ENCODE data around the gene SYNGR1.

The SYNGR1 gene, protein sequence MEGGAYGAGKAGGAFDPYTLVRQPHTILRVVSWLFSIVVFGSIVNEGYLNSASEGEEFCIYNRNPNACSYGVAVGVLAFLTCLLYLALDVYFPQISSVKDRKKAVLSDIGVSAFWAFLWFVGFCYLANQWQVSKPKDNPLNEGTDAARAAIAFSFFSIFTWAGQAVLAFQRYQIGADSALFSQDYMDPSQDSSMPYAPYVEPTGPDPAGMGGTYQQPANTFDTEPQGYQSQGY

DNA sequence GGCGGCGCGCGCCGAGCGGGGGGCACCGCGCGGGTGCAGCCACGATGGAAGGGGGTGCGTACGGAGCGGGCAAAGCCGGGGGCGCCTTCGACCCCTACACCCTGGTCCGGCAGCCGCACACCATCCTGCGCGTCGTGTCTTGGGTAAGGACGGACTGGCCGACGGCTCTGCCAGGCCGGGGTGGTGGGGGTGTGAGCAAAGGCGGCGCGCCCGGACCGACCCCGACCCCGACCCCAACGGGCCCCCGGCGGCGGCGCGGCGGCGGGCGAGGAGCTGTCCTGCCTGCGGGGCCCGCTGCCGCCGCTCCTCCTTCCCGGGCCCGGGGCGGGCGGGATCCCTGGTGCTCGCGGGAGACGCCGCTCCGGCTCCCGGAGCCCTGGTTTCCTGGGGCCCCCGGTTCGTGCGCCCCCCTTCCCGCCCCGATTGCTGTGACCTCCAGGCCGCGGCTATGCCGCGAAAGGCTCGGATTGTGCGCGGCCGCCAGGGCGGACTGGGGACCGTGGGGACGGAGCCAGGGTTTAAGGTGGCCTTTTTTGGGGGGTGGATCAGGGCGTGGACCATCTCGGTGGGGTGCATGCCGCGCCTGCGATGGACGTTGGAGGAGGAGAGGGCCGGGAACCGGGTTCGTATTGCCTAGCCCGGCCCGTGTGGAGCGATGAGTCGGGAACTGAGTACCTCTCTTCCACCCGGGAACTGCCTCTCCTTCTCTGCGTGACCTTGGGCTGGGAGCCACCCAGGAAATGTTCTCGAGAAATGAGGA, at the start of gene SYNGR1:
Gene SYNGR1 (plus strand): TSS at position 25 of the 760 bp plus-strand sequence. CDS start 20 bp downstream, at position 45.
- DNase-seq: peak; percentile 69

DNA sequence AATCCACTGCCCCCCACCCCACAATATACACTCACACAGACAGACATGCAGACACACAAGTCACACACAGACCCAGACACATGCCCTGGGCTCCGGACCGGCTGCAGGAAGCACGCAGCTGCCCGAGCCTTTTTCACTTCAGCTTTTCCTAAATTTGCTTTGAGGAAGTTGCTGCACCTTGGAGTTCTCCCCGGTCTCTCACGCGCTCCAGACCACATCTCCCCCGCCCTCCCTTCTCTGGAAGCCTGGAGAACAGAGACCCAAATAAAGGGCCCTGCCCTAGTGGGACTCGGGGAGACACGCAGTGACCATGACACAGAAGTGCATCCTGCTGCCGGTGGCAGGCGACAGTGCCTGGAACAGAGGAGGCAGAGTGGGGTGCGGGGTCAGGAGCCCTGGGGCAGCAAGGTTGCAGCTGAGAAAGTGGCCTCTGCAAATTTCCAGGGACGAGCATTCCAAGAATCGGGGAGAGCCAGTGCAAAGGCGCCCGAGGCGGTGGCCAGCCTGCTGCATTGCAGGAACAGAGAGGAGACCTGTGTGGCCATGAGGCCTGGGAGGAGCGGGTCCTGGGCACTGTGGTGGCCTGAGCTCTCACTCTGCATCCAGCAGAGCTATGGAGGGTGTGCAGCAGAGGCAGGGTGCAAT, 49.5 kb upstream of the SYNGR1 start:
- DNase-seq: no peak

DNA sequence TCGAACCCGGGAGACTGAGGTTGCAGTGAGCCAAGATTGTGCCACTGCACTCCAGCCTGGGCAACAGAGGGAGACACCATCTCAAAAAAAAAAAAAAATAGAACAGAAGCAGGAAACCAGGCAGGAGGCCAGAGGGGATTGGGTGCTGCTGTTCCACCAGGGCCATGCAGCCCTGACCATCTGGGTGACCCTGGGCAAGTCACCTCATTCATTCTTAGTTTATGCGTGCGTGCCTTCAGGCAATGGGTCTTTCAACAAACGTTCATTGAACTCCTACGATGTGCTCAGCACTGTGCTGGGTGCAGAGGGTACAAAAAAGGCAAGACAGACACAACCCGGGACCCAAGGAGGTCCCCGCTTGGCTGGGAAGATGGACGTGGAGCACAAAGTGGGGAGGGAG, 48.7 kb upstream of the SYNGR1 start:
- DNase-seq: no peak

DNA sequence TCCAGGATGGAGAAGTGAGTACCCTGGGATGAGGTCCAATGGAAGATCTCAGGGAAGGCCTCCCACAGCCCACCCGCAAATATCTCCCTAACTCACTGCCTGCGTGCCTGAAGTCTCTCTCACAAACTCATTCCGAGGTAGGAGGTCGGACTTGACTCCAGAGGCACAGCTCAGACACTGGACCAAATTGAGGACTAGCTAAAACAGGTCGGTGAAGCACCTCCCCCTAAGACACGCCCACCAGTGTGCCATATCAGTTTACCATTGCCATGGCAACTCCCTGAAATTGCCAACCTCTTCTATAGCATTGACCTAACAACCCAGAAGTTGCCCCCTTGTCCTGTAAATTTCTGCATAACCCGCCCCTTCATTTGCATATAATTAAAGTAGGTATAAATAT, 47.9 kb upstream of the SYNGR1 start:
- no peak for DNase-seq

DNA sequence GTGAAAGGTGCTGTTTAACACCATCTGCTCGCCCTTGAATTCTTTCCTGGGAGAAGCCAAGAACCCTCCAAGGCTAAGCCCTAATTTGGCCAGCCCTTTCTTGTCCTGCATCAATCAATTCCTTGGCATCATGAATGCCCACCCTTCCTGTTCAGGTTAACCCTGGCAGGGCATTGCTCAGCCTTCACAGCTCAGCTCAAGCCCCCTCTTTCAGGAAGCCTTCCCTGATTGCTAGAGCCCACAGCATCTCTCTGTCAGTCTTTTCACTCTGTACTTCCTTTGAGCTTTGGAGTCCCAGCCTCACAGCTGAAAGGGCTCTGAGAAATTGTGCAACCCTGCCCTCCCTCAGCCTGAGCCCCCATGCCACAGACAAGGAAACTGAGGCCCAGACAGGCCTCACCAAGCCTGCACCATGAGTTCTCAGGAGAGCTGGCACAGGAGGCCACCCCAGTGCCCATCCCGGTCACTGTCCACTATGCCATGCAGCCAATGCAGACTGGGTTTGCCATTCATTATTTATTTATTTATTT, 47.3 kb upstream of the SYNGR1 start:
- DNase-seq: no peak

DNA sequence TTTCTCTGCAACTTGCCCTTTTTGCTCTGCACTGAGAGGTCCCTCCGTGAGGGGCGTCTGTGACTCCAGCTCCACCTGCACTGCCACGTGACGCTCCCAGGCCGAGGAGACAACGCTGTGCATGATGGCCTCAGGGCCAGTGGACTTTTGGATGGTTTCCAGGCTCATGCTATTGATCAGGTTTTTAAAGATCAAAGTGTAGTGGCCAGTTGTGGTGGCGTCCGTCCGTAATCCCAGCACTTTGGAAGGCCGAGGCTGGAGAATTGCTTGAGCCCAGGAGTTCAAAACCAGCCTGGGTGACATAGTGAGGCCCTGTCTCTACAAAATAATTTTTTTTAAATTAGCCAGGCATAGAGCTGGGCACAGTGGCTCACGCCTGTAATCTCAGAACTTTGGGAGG, 46.4 kb upstream of the SYNGR1 start:
- DNase-seq: no peak

DNA sequence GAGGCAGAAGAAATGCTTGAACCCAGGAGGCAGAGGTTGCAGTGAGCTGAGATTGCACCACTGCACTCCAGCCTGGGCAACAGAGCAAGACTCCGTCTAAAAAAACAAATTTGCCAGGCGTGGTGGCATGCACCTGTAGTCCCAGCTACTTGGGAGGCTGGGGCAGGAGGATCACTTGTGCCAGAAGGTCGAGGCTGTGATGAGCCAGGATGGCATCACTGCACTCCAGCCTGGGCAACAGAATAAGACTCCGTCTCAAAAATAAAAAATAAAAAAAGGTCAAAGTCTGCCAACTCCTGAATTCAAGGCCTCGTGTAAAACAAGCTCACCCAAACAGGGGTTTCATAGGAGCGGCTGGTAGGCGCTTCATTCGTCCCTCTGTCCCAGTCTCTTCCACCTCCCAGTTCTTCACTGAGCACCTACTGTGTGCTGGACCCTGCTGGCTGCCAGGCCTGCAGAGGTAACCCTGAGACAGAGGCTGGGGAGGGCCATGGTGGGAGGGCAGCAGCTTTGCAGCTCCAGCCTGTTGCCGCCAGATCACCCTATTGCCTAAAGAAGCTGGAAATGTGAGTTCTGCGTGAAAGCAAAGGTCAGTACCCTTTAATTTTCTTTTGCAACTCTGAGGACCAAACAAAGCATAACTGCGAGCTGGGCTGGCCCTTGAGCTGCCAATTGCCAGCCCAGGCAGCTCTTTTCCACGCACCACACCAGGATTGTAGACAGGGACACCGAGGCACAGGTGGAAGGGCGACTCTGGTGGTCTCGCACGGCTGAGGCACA, 45.7 kb upstream of the SYNGR1 start:
- DNase-seq: no peak

DNA sequence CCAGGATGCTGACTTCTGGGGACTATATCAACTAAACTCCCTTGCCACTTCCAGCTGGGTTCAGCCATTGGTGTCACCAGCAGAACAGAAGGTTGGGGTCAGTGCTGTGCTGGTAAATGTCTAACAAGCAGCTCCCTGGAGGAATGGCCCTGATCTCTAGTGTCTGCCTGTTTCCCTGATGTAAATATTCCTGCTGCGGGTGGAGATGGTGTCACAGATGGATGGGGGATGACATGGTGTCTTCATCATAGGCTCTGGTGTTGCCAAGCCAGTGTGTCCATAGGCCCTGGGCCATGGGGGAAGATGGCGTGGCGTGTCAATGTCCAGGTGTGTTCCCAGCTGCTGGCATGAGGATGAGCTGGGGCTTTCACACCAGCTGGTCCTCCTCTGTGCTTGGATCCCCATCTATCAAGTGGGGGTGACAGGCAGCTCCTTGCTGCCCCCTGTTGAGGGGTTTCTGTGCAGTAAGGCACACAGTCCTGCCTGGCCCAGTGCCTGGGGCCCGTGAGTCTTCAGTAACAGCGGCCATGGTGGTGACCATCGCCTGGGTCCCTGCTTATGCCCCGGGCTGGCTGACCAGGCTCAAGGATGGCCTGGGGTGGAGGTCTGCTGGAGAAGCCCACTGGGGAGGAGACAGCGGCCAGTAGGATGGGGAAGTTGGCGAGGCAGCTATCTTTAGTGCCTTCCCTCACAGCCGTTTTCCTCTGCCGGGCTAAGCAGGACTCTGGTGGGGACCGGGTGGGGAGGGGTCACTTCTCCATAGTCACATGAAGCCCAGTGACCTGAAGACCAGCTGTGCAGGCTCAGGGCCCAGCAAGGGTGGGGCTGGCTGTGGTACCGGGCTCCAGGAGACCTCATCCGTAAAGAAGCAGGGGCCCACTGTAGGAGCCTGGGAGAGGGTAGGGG, 43.1 kb upstream of the SYNGR1 start:
- DNase-seq: no peak

DNA sequence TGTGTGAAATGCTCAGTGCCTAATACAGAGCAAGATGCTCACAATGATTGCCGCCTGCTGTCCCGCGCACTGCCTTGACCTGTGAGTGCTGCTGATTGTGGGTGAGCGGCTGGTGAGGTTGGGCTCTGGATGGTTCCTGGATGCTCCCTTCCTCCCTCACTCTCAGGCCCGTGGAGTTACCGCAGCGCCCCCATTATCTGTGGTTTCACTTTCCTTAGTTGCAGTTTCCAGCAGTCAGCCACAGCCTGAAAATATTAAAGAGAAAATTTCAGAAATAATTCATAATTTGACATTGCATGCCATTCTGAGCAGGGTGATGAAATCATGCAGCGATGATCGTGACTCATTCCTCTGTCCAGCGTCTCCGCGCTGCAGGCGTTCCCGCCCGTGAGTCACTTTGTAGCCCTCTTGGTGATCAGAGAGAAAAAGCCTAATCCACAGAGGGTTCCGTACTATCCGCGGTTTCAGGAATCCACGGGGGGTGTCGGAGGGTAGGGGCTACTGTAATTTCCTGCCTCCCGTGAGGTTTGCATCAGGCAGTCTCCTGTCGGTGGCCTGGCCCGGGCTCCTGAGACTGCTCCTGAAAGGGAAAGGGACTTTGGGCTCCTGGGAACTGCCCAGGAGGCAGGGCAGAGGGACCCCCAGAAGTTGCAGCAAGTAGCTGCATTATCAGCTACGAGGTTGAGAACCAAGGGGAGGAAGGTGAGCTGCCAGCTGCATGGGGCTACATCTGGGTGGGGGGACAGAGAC, 41.0 kb upstream of the SYNGR1 start:
- no peak for DNase-seq

DNA sequence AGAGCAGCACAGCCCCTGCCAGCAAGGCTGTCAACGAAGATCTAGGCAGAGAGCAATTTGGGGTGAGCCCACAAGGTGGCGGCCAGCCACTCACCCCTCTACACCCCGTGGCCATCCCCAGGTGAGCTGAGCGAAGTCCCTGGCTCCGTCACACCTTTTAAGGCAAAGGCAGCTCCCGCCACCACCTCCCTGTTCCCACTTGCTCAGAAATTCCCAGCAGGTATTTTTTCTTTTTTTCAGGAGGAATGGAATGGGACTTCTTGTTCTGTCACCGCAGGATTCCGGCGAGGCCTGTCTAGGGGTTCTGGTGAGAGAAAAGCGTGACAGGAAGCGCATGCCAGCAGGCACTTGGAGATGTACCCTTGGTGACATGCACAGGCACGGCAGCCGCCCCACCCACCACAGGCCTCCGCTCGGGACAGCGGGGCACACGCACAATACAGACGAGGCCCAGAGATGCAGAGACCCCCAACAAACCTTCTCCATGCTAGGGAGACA, 40.4 kb upstream of the SYNGR1 start:
- no peak for DNase-seq

DNA sequence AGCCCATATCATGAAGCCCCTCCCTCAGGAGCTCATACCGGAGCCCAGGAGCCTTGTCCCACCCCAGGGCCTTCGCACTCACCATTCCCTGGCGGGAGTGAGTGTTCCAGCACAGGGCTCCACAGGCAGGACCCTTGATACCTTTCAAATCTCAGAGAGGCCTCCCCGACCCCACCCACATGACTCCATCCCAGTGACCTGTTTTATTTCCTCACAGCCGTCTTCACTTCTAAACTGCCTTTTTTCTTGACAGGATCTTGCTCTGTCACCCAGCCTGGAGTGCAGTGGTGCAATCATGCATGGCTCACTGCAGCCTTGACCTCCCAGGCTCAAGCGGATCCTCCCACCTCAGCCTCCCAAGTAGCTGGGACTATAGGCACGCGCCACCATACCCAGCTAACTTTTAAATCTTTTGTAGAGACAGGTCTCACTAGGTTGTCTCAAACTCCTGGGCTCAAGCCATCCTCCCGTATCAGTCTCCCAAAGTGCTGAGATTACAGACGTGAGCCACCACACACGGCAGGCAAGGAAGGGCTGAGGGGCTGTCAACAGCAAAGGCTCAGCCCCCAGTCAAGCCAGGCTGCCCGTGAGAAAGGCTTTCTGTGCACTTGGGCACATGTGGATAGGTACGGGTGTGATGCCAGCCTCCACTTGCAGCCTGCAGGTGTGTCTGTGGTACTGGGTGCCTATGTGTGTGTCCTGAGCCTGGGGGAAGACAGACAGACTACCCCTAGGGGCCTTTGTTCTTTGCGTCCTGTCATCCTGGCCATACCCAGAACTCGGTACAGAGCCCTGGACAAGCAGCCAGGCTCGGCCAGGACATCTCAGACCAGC, 39.7 kb upstream of the SYNGR1 start:
- DNase-seq: no peak

DNA sequence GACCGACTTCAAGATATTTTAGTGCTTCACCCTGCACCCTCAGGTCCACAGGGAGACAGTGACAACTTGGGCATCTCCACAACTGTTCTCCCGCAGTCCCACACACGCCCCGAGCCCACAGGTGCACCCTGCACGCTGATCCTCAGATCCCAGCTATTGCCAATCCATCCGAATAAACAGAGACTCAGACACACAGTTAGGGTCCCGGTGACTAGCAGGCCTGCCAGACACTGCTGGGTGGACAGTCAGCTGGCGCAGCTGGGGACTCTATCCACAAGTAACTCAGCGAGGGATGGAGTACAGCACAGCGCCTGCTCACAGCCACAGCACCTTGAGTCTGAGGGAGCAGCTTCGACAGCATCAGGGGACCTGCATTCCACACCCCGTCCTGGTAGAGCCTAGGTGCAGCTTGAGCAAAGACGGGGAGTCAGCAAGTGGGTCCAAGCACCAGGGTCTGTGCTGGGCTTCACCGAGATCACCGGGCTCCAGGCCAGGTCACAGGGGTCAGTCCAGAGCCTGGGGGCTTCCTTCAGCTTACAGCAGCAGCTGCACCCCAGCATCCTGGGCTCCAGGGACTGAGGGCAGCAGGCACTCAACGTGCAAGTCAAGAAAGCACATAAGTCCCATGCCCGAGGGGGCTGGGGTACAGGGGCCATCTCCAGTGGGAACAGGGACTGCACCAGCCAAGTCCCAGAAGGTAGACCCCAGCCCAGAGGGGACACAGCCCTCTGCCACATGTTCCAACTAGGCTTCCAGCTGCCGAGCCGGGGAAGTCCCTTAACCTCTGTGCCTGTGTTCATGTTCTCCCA, 38.0 kb upstream of the SYNGR1 start:
- DNase-seq: no peak

DNA sequence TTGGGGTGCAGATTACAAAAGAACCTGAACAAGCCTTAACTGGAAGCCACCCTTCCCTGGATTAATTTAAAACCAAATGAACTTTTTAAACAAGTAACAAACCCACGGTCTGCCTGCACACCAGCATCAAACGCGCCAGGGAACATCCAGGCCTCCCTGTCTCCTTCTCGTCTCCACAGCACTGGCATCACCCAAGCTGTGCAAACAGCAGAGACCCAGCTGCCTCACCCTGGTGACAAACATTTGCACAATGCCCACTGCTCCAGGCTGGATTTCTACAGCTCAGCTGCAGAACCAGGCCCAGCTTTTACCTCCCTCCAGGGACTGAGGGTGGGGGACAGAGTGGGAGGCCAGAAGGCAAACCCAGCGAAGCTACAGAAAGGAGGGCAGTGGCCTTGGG, 37.4 kb upstream of the SYNGR1 start:
- no peak for DNase-seq

DNA sequence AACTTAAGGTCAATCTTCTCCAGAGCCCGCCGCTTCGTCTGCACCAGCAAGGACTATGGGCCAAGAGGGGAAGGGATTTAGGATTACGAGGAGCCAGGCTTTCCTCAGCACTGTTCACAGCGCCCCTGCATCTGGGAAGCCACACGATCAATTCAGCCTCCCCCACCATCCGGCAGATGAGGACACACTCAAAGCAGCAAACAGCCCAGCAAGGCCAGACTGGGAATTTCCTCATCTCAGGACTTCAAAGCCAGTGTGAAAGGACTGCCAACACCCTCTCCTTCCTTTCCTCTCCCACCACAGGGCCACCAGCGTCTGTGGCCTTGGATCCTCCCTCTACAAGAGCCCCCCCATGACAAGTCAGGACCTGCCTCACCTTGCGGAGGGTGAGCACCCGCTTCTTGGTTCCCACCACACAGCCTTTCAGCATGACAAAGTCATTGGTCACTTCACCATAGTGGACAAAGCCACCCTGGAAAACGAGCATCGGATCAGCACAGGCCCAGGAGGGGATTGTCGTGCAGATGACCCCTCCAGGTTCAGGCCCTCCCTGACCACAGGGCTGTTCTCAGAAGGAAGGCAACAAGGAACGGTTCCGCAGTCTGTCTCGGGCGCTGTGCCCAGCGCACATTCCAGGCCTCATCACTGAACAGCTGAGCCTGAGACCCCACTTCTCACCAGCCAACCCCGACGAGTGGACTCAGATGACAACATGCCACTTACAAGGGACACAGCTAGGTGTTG, 36.4 kb upstream of the SYNGR1 start:
- DNase-seq: no peak

DNA sequence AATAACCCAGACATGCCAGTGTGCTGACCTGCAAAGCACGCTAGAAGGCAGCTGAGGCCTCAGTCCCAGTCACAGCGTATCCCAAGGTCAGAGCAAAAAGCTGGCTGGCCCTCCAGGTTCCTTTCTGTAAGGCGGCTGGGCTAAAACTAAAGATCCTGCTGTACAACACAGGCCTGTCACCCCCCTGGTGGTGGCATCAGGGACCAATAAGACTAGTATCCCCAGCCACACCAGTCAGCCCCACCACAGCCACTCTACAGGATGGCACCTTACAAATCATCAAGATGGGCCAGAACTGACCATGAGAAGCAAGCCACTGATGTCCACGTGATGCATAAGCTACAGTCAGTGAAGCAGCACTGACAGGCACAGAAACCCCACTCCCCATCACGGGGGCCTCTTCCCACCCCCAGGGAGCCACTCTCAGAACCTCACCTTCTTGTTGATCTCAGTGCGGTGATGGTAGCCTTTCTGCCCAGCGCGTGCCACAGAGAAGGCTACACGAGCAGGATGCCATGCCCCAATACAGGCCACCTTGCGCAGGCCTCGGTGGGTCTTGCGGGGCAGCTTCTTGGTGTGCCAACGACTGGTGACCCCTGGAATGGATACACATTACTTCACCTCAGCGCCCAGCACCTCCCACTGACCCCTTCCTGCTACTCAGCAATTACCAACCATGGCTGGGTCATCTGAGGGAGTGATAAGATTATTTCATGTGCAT, 35.4 kb upstream of the SYNGR1 start:
- no peak for DNase-seq

DNA sequence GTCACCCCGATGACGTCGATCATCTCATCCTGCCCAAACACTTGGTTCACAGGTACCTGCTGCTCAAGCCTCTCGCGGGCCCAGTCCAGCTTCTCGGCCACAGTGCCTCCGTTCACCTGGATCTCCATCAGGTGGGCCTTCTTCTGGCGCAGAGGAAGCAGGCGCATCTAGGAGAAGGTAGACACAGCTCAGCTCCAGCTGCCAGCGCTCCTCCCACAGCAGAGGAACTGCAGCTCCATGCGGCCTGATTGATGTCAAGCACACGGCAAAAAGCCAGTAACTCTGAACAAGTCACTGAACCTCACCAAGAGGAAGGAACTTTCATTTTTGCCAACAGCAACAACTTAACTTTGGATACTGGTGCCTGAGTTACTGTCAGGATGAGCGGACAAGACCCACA, 34.4 kb upstream of the SYNGR1 start:
- DNase-seq: no peak

DNA sequence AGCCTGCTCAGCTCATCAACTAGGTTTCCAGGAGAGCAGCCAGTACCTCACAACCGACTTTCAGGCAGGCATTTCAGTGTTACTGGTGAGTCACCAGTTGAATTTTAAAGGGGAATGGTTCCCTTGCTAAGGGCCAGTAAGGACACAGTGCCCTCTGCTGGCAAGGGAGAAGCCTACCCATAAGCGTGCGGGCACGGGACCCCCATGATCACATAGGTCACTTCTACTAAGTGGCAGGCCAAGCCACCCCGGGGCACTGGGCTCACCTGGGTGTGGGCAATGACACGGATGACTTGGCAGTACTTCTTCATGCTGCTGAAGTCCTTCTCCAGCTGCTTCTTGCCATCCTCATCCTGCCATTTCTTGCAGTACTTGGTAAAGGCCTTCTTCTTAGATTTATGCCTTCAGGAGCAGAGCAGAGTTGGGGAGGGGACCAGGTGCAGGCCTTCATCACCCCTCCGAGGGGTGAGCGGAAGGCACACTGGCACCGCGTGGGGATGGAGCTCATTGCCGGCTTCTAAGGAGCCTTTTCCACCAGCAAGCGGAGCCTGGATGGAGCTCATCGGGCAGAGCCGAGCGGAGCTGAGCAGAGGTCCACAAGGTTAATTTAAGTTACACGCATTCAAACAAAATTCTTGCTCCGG, 33.2 kb upstream of the SYNGR1 start:
- peak; percentile 75 for DNase-seq
